Fibroblast of the aortic adventitia (primary cell): Measurements from ENCODE around the gene IGF2BP2. TPM values are rescaled to one million over a fixed set of nuclear protein-coding genes. Genes with fewer than 3 reads are reported as not detected.
A peak's percentile ranks its signal among the peaks of the same experiment; 100 is the strongest.
"Not testable (repeated sequence)": the region's sequence is repeated elsewhere in the genome, so short reads cannot be mapped to it uniquely, and the experiment has no call there.

ENCODE experiments used
- DNase-seq: peaks from one replicate; pipeline ENCODE4 v3.0.0-alpha.2; 2010; ENCODE audit warnings: low read depth
- H3K4me3 ChIP-seq: 2 replicates; pipeline ENCODE4 v1.5.1; 2011; ENCODE audit warnings: low read depth, mild to moderate bottlenecking, control low read depth, low read length, moderate library complexity
- total RNA-seq: library from RNA; depleted of rRNA; stranded (reverse); fragments of >200 nt; gene quantifications from 2 replicates; pipeline ENCODE4 v1.2.3, GENCODE V29; 2012; ENCODE audit warnings: low replicate concordance
- TF ChIP-seq, protein P1 (sequence below): IDR thresholded peaks from 2 replicates; pipeline ENCODE4 v1.5.1; 2011; ENCODE audit warnings: mild to moderate bottlenecking, low read length, control low read depth, inconsistent platforms; ENCODE audit not compliant: insufficient read depth

IGF2BP2 gene
- total RNA-seq, 1 donor, result 40.1 TPM

DNA sequence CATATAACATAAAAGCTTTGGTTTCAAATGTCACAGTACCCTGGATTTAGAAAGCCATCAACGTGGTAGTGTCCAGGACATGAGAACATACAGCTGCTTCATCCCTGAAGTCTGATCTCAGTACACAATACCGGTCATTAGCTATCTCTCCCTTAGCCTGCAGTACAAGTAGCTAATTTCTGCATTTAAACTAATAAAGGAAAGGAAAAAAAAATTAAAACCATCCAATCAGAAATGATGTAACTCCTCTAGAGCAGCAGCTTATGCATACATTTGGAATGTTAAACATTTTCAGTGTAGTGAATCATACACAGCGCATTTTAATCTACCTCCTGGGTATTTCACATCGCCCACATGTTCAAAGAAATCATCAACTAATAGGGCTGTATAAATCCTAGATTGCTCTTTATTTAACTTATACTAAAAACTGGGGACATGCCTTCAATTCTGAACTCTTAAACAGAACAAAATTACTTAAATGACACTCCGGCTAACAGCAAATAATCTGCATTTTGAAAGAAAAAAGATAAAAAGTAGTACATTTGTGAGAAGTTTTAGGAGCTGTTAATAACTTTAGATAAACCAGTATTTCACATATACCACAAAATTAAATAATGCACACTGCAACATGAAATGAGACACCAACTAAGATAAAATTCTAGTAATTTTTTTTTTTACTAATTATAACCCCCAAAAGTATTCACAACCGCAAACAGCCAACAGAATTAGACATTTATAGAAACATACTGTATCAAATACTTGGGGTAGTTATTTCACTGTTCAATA, 3.7 kb downstream of the IGF2BP2 start:
- H3K4me3 ChIP-seq, result peak overlapping the region; percentile 56
- DNase-seq, result peak; percentile 87

DNA sequence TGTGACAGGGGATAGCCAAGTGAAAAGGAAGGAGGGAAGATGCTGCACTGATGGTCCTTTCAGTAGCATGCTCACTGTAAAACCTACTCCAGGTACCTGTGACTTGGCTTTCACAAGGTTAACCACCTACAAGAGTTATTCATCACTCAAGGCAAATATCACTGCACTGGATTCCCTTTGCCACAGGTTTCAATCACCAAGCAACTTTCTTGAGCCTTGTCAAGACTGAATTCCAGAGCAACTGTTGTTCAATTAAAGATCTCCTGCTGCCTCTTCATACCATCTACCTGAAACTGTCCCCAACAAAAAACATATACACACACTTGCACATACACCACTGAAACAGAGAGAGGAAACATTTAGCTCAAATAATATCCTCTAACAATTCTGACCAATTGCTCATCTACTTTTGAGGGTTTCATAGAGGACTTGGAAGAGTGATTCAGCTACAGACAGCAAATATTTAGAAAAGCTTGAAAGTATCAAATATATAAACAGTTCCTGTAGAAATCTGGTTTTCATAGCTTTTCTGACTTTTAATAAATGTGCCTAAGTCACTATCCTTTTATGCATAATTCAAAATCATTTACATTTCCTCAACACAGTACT, 6.5 kb downstream of the IGF2BP2 start:
- no peak for DNase-seq
- H3K4me3 ChIP-seq, result no peak overlapping the region

More for the DNA sequence above, 3.7 kb downstream of the IGF2BP2 start:
- TF ChIP-seq, protein P1, sequence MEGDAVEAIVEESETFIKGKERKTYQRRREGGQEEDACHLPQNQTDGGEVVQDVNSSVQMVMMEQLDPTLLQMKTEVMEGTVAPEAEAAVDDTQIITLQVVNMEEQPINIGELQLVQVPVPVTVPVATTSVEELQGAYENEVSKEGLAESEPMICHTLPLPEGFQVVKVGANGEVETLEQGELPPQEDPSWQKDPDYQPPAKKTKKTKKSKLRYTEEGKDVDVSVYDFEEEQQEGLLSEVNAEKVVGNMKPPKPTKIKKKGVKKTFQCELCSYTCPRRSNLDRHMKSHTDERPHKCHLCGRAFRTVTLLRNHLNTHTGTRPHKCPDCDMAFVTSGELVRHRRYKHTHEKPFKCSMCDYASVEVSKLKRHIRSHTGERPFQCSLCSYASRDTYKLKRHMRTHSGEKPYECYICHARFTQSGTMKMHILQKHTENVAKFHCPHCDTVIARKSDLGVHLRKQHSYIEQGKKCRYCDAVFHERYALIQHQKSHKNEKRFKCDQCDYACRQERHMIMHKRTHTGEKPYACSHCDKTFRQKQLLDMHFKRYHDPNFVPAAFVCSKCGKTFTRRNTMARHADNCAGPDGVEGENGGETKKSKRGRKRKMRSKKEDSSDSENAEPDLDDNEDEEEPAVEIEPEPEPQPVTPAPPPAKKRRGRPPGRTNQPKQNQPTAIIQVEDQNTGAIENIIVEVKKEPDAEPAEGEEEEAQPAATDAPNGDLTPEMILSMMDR, result no peak

DNA sequence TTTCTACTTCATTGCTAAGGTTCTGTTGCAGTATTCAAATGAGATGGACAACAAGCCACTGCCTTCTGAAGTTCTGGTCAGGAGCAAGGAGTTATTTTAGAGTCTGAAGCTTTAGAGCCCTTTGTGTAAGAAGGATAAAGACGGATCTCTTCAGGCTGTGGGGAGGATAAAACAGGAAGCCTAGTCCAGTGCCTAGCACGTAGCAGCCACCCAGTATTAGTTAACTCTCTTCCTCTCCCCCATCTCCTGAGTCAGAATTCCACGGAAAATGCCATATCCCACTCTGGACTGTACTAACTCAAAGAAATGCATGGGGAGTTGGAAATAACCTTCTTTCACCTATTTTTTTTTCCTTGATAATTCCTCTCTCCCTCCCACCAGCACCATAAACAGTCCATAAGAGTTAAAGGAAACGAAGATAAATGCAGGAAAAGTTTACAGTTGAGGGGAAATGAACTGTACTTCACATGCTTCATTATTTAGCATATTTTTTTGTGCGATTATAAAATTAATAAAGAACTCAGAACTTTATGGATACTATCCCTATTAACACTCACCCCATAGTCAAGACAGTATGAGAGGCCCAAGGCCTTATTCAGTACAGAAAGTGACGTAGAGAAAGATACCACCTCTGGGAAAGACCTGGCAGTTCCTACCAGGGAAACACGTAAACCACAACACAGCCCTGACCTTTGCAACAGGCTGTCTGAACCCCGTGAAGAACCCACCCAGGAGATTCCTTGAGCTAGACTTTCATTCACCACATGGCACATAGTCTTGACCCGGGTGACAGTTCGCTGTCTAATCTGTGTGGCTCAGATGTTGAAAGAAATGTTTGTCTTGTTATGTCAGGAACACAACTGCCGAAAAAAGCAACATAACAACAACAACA, 9.2 kb downstream of the IGF2BP2 start:
- no peak for DNase-seq
- no peak overlapping the region for H3K4me3 ChIP-seq
- TF ChIP-seq, protein P1, result no peak

More for the DNA sequence above, 6.5 kb downstream of the IGF2BP2 start:
- TF ChIP-seq, protein P1, result no peak

DNA sequence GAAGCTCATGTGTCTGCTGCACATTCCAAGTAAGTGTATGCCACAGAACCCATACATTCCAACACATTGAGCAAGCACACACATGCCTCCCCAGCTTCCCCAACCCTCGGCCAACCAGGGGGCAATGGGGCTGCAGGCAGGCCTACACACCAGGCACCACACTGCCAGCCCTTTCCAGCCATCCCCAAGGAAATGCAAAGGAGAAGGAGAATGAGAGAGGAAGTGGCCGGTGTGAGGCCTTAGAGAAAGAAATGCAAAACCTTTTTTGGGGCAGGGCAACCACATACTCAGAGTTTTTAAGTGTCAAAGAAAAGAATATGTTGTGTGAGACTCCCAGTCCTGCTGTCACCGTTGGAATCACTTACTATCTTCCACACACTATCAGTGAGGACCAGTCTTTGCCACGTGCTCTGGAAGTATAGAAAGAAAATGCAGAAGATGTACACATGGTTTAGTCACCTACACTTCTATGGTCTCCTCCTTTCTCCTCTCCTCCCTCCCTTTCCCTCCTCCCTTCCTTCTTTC, 11.1 kb downstream of the IGF2BP2 start:
- no peak overlapping the region for H3K4me3 ChIP-seq
- DNase-seq, result peak; percentile 42
- TF ChIP-seq, protein P1, result no peak

DNA sequence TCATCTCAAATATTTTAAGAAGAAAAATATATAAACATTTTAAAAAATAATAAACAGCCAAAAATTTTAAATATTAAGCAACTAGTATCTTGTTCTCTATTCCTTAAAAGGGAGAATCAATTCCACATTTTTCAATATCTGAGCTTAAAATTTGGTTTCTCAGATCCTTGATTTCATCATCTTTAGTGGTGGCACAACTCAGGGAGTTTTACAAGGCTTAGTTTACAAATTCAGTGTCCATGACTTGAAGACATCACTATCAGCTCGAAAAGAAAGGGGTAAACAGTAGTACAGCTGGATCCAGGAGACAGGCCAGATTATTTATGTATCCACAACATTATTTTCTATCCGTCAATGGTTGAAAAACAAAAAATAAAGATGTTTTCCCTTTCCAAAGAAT, 11.6 kb downstream of the IGF2BP2 start:
- DNase-seq, result no peak
- no peak overlapping the region for H3K4me3 ChIP-seq
- TF ChIP-seq, protein P1, result no peak

DNA sequence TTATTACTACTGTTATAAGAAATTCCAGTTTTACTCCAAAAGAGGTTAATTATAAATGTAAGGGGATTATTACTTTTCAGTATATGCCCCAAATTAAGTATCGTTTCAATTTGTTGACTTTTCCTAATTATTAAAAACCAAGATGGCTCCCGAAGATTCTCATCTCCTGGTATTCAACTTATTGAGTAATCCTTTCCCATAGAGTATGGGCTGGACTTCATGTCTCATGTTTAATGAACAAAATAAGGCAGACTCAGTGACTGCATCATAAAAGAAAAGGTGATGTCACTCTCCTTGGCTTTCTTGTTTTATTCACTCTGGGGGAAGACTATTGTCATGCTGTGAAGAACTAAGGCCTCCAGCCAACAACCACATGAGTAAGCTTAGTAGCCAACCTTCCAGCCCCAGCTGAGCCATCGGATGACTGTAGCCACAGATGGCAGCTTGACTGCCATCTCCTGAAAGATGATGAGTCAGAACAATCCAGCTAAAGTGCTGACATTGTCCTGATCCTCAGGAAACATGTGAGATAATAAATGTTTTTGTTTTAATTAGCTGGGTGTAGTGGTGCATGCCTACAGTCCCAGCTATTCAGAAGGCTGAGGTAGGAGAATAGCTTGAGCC, 17.3 kb downstream of the IGF2BP2 start:
- TF ChIP-seq, protein P1, result no peak
- DNase-seq, result peak; percentile 80
- H3K4me3 ChIP-seq, result no peak overlapping the region

DNA sequence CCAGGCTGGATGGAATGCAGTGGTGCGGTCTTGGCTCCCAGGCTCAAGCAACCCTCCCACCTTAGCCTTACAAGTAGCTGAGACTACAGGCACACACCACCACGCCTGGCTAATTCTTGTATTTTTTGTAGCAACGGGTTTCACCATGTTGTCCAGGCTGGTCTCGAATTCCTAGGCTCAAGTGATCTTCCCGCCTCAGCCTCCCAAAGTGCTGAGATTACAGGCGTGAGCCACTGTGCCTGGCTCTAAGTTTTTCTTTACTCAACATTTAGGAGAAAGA, 26.1 kb downstream of the IGF2BP2 start:
- not testable (repeated sequence) for DNase-seq

More for the DNA sequence above, 26.1 kb downstream of the IGF2BP2 start:
- H3K4me3 ChIP-seq, result not testable (repeated sequence)
